Anterior cingulate cortex (tissue), 58 donors: Measurements from ENCODE around the gene AKAP13.

Source experiments
- DNase-seq, 58 donors: peaks; one replicate each; lab custom pipeline; 2025; lab: John Stamatoyannopoulos, UW

AKAP13 gene

DNA sequence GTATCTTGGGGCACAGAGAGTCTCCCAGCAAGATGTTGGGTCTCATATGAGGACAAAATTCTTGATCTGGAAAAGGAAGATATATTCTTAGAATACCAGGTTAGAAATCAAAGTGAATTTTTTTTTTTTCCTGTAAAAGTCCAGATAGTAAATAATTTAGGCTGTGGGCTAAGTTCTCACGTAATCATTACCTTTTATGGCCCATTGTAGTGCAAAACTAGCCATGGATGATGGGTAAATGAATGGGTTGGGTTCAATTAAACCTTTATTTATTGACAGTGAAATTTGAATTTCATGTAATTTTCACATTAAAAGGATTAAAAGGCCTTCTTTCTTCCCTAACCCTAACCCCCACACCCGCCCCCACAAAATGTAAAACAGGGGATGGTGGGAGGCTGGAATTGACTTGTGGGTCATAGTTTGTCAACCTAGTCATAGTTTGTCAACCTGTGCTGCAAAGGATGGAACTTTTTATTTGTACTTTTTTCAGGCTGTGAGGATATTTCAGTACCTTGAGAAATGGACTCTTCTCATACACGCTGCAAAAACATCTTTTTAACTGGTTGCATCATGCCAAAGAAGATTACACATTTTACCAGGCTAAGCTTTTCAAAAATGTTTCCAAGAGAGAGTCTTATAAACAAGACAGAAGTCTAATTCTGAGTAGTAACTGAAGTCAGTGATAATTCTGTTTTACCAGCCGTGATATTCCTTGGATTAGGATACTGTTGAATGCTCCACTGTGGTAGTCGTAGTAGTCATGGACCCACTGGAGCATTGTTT lies 138.8 kb downstream of the AKAP13 start:
- DNase-seq = no peak

DNA sequence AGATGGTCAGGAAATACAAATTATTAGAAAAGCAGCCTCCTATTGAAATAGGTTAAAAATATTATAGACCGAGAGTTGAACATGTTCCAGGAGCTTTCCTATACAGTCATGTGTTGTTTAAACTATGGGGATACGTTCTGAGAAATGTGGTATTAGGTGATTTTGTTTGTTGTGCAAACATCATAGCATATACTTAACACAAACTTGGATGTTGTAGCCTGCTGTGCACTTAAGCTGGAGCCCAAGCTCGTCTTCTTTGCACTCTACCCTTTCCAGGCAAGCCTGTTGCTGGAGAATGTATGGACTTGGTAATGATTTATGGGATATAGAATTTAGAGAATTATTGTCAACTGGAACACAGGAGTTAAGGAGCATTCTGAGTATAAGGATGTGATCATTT lies 140.2 kb downstream of the AKAP13 start:
- no peak for DNase-seq

DNA sequence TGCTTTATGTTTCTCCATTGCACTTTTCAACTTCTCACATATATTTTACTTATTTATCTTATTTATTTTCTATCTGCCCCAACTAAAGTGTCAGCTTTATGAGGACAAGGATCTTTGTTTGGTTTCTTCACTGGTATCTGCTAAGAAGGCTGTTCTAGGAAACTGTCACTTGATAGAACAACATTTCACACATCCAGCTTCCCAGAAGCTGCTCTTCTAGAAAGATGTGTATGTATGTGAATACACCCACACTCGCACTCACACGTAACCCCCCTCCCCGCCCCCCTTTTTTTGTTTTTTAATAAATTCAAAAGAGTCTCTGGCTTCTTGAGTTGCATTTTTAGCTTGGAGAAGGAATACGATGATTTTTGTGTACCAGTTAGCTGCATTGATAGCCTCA lies 143.1 kb downstream of the AKAP13 start:
- DNase-seq = no peak

DNA sequence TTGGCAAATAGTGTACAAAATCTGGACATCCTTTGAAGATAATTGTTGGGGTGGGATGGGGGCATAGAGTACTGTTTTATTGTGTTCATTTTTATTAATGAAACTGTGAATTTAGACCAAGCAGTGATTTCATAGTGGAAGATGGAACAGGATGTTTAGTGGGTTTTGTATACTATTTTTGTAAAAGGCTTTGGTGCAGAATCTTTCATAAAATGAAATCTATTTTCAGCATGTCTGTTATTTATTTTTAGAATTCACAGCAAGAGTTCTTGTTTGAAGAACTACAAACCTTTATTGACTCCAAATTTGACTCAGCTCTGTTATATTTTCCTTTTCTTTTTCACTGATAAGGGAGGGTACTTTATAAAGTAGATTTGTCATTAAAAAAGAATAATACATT lies 145.4 kb downstream of the AKAP13 start:
- DNase-seq = no peak

DNA sequence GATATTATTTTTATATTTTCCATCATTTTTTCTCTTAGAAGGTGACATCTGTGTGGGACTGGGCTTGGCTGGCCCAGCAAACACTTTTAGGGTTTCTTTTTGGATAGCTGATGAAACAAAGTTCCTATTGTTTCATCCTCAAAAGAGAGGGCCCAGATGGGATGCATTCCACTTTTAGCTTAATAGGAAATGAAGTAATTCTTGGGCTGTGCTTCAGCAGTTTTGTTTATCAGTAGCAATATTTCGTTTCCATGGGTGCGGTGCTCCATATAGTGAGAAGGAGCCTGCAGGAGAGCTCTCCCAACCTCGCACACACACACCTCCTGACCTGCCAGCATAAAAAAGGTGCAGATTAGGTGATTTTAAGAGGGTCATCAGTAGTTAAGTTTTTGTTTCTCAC lies 147.5 kb downstream of the AKAP13 start:
- no peak for DNase-seq

DNA sequence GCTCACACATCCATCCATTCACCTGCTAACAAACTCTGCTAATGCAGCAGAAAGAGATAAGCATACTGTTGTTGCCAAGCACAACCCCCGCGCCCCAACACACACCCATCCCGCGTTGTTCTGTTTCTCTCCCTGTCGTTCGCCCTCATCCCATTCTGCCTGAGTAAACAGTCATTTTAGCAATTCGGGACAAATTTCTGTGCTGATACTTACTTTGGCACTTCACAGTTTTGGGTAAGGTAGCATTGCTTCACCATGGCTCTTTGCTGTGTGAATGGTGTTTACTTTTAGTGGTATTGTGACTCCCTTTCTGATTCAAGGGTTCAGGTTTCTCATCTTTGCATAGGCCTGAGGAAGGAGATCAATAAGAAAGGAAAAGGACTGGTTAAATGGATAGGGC lies 149.7 kb downstream of the AKAP13 start:
- no peak for DNase-seq

DNA sequence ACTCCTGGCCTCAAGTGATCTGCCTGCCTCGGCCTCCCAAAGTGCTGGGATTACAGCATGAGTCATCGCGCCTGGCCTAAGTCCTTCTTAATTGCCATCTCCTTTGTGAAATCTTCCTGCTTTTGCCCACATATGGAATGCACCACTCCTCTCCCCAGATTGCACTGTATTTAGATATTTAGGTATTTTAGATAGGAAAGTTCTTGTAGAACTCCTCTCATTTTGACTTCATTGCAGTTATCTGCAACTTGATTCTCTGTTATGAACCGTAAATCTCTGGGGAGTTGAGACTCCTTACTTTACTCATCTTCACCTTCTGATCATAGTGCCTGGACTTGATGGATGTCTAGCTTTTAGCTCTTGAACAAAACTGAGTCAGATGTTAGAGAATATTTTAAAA lies 150.7 kb downstream of the AKAP13 start:
- DNase-seq = no peak

DNA sequence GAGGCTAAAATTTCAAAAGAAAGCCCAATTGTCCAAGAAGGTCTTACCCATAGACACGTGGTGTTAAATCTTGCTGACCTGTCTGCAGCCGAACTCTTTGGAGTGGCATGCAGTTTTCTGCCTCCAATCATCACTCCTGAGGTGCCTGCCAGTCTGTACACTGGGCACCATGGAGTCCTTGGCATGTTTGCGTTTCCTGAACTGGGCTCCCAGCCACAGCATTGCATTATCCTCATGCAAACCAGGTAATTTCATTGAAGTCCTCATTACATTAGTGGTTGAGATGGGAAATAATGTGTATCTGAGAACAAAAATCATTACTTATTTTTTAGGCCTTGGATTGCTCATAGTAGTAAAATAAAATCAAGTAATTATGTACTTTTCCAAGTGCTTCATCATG lies 152.3 kb downstream of the AKAP13 start:
- DNase-seq = no peak

DNA sequence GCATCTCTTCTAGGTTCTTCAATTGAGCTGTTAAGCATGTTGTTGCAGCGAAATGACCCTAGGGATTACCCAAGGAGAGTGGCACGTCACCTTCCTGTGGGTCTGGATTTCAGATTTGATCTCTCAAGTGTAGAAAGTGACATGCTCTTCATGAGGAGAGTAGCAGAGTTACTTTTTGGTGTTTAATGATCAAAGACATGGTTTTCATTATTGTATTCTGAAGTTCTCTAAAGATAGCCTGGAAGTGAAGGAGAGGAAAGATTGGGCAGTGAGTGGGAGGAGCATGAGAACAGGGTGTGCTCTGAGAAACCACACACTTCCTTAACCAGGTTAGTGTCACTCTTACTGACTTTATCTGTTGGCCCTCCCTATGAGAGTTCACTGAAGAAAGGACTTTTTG lies 153.6 kb downstream of the AKAP13 start:
- no peak for DNase-seq

DNA sequence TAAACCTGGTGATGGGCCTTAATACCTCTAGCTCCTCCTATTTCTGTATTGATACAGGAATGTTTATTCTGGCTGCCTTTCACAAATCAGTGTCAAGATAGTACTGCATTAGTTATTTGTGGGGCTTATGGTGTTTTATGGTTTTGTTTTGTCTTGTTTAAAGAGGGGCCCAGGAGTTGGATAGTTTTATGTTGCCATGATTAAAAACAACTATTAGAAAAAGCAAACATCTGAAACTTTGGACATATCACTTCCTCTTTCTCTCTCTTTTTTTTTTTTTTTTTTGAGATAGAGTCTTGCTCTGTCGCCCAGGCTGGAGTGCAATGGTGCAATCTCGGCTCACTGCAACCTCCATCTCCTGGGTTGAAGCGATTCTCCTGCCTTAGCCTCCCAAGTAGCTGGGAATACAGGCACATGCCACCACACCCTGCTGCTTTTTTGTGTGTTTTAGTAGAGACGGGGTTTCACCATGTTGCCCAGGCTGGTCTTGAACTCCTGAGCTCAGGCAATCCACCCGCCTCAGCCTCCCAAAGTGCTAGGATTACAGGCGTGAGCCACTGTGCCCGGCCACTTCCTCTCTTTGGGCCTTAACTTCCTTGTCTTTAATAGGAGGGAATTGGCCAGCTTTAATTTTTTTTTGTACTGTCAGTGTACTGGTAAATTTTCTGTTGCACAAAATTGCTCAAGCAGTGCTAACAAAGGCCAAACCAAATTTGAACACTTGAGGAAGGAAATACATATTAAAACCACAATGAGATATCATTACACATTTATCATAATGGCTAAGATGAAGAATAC lies 155.3 kb downstream of the AKAP13 start:
- DNase-seq = peak in 1 of 58 donors; percentile 2

DNA sequence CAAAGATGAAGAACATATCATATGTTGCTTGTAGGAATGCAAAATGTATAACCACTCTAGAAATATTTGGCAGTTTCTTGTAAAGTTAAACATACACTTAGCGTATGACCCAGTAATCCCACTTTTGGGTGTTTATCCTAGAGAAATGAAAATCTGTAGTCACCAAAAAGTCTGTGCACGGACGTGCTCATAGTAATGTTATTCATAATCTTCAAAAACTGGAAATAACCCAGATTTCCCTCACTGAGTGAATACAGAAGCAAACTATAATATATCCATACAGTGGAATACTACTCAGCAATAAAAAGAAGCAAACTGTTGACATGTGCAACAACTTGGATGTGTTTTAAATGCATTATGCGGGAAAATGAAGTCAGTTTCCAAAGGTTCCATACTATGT lies 155.9 kb downstream of the AKAP13 start:
- no peak for DNase-seq

DNA sequence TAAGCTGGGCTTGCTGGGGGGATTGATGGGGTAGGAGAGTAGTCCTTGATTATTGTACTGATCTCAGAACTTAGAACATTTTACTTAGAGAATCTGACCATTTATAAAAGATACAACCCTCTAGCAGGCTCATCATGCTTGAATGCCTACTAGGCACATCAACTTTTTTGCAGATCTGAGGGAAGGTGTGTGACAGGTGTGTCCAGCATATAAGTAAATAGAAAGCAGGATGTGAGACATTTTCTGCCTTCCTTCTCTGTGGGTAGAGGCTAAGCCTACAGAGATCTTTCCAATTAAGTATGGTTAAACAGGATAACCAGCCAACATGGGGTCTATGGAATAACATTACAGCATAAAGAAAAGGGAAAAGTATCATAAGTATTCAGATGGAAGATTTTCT lies 159.1 kb downstream of the AKAP13 start:
- DNase-seq = no peak

DNA sequence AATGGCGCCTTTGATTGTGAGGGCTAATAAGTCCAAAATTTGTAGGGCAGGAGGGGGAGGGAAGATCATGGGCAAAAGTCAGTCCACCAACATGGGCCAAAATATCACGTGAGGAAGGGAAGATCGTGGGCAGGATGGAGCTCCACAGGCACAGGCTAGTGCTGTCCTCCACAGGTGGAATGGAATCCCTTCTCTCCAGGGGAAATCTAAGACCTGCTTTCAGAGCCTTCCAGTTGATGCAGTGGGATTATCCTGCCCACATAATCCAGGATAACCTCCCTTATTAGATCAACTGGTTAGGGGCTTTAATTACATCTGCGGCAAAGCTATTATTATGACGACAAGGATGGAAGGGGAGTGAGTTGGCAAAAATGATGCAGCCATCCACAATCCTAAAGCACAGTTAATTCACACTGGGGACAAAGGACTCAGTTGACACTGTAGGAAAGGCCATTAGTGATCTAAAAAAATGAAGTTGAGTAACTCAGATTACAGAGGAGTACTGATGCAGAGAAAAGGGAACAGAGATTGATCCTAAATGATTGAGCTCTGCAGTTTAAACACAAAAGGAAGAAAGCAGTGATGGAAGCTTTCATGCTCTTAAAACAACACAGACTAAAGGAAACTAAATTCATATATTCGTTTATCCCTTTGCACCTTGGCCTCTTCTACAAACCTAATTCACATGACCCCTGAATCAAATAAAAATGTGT lies 159.8 kb downstream of the AKAP13 start:
- no peak for DNase-seq

DNA sequence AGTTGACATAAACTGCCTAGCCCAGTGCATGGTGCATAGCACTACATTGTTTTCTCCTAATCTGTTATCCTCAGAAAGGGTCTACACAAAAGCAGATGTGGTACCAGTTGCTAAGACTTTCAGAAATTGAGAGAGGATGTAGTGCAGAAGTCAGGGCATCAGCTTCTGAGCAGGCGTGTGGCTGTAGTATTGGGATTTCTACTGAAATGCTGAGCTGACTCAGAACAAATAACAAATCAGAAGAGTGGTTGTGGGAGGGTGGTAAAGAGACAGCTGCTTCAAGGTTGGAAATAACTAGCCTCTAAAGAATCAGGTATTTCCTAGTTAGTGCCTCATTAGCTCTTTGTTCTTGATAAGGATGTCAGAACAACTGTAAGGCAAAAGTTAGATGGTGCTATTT lies 161.3 kb downstream of the AKAP13 start:
- no peak for DNase-seq

DNA sequence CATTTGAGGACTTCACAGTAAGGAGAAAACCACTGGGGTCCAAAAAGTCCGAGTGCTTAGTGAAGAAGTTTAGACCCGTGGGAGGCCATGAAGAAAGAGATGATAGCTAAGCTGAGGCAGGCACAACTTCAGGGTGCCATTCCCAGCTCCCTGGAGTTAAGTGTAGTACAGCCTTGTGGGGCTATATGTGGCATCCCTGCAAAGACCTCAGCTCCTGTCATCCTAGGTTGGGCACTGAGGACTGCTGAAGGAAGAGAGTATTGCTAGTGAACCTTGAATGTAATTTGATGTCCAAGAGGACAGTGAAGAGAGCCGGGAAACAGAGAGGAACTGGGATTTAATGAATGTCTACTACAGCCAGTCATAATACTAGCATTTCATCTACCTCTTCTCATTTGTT lies 162.1 kb downstream of the AKAP13 start:
- DNase-seq = no peak

DNA sequence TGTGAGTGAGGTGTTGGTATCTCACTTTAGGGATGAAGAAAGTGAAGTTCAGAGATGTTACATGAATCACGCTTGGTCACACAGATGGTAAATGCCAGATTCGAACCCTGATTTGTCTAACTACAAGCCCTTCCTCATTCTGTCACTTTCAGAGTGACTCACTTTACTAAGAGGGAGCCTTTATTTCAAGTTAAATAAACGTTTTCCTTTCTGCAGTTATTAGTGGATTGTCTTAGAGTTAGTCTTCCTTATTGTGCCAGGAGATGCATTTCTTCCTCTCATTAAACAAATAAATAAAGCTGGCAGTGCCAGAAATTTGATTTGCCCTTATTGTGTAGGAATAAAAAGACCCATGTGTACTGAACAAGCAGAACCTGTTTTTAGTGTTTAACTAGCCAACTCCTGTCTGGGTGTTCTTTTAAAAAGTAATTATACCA lies 162.5 kb downstream of the AKAP13 start:
- no peak for DNase-seq

DNA sequence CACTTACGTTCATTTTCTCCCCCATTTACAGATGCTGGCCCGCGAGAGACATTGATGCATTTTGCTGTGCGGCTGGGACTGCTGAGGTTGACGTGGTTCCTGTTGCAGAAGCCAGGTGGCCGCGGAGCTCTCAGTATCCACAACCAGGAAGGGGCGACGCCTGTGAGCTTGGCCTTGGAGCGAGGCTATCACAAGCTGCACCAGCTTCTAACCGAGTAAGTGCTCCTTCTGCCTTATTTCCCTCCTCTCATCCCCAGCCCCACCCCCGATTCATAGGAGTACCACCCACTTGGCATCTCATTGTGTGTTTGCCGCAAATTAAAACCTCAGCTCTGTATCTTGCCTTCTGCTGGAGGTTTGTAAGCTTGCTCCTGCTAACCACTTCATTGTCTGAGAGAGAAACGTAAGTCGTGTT lies 163.3 kb downstream of the AKAP13 start:
- DNase-seq = peak in 5 of 58 donors; percentile 7 to 18 (median 10)

DNA sequence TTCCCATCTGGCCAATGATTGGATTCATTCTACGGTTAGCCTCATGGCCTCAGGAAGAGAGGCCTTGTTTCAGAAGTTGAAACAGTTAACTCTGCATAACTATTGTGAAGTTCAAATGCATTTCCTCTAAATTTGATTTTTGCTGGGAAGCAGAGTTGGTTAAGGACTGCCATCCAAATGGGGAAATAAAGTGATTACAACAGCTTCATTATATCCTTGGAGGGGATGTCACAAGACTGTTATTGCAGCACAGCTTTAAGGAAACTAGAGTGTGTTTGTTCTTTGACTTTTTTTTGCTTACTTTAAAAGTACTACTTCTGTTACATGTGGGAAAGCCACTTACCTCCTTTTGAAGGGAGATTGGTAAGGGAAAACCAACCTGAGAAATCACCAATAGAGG lies 164.8 kb downstream of the AKAP13 start:
- peak in 1 of 58 donors; percentile 12 for DNase-seq

DNA sequence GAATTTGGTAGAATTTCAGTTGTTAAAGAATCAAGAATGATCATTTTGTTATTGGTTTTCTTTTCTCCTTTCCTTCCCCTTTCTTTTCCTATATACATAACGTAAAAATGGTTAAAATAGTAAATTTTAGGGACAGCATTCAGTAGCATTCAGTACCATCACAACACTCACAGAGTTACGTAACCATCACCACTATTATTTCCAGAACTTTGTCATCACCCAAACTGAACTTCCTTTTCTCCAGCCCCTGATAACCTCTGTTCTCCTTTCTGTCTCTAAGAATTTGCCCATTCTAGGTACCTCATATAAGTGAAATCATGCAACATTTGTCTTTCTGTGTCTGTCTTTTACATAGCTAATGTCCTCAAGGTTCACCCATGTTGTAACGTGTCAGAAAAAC lies 165.3 kb downstream of the AKAP13 start:
- DNase-seq = no peak

DNA sequence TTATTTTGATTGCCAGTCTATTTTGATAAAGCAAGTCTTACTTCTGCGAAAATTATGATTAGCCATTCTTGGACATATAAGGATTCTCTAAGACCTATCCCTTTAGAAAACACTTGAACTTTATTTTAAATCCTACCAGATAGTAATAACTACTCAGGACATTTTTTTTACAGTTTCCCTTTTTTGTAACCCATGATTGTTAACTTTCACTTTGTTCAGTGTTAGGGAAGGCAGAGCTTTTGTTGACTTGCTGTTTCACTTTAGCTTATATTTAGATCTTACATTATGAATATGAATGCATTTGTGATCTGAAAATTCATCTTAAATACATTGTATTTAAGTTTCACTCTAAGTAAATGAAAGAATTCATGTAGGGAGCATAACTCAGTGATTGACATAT lies 167.0 kb downstream of the AKAP13 start:
- no peak for DNase-seq

DNA sequence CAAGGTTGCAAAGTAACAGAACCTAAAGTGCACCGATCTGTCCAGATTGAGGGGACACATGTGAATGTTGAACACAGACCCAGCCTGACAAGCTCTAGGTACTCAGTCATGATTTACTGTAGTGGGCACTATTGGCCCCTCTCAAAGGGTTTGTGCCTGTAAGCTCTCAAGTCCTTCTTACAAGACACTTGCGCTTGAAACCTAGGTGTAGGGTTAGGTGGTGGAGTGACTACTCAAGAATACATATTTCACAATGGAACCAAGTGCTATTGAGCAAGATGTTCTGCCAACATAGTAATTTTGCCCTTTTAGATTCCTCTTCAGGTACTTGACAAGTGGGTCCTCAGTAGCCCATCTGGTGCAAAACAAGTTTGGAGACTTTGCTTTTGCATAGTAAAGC lies 169.9 kb downstream of the AKAP13 start:
- DNase-seq = no peak
